TTC549 (cell line): ENCODE measurements around the gene GDPD3.

ENCODE experiments used
- FAIRE-seq: peaks from 2 replicates; lab custom pipeline; 2012; peaks lifted over from hg19 to GRCh38; lab: Jason Lieb, UNC

The GDPD3 gene

DNA sequence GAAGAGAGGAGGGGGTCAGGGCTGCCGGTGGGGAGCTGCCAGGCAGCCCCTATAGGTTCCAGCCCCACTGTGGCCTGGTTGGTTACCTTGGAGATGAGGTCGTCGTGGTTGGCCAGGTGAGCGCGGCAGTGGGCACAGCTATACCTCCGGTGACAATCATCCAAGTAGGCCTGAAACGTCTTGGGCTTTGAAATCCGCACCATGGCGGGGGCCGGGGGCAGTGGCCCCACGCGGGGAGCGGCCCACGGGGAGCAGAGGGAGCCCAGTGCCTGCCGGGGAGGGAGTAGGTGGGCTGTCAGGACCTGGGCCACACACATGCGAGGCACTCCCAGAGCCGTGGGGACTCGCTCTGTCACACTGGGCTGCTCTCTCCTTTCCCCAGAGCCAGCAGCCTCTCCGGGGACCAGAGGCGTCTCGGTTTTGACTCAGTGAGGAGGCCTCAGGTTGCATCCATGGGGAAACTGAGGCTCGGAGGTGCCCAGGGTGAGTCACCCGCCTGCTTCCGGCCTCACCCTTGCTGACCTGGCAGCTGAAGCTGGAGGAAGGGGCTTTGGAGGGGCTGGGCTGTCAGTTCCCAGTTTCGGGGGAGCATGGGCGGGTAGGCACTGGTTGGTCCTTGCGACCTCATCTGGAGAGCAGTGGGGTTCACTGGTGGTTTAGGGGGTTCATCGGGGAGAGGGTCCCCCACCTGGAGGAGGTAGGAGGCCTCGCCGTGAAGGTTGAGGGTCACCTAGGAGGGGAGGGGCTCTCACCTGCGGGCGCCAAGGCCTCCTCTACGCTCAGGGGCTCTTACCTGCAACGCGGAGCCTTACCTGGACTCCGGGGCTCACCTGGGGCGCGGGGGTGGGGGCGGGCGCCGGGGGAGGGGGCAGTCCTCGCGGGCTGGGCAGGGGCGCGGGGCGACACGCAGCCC lies 17.9 kb downstream of the GDPD3 start:
- FAIRE-seq = no peak

- FAIRE-seq = no peak
Measured at GRCh38 chr16:30094541-30095165, 18.7 kb downstream of the GDPD3 start.

DNA sequence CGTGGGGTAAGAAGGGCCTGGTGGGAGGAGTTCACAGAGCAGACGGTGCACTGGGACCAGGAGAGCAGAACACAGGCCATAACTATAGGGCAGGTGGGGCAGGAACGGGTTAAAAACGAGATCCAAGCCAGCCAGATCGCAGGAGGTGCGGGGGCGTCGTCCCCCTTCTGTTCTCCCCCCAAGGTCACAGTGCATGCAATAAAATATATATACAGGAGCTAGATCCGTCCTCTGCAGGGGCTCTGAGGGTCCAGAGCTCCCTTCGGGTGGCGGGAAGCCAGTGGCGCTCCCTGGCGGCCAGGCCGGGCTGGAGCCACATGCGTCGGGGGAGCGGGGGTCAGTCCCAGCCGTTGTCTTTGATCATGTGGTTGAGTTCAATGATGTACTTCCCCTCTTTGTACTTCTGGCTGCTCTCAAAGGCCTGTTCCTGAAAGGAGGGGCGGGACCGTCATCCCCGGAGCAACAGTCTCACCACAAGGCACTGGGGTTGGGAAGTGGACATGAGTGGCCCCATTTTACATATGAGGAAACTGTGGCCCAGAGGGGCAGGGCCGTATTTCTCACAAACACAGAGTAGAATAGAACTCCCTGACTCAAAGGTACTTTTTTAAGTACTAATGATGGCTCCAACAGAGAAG lies 20.8 kb downstream of the GDPD3 start:
- no peak for FAIRE-seq

DNA sequence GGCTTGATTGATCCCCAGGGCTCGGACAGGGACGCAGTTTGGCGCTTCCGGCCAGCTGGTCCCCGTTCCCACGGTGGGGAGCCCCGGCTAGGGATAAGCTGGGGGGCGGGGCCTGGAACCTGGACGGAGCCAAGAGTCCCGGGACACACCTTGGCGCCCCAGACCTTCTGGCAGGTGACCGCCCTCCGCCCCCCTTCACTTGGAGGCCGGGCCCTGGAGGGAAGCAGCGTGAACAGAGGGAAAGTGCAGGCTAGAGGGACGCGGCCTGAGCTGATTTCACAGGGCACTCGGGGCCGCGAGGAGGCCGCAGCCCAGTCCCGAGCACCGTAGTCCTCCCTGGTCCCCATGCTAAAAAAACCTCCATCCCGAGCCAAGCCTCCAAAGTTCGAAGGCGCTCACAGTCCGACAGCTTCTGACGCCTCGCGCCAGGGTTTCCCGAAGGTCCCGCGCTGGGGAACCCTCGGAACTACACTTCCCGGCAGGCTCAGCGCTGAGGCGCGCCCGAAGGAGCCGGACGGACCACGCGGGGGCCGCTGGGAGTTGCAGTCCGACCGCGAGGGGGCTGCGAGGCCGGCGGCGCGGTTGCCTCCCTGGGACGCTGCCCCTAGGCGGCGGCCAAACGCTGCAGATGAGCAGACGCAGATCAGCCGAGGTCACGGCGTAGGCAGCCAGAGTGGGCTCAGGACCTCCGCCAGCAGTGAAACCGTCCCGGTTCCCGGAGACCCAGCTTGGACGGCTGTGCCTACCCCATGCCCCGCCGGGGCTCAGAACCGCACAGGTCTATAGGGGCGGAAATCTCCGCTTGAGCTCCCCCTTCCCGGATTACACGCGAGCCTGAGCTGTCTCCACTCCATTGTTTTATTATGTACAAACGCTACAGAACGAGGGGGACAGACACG lies 21.6 kb downstream of the GDPD3 start, which contains the start of gene TBX6:
TBX6 (minus strand) TSS at position 451 of the 899 bp plus-strand sequence. CDS start 731 bp downstream, outside the sequence.
- FAIRE-seq = no peak

DNA sequence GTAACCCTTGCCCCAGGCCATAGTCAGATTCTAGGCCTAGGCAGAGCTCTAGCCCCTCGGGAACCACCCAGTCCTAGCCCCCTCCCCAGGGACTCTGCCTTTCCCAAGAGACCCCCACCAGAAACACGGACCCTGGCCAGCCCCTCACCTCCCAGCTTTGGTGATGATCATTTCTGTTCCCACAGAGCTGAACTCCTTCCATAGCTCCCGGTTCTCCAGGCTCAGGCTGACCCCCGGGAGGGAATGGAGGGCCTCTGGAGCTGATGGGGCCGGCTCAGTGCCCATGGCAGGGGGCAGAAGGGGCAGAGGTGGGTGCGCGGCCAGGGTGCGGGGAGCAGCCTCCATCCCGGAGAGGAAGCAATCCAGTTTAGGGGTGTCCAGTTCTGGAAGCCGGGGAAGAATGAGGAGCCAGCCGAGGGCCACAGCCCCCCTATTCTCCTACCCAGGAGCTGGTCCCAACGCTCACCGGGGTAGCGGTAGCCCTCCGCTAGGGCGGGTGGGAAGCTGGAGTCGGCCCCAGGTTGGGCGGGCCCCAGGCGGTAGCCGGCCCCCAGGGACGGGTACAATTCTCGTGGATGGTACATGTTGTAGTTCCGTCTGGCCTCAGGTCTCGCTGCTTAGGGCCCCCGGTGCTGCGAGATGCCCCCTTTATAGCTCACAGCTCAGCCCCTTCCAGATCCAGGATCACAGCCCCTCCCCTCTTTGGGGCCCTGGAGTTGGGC lies 22.6 kb downstream of the GDPD3 start:
- FAIRE-seq = no peak

- no peak for FAIRE-seq
Measured at GRCh38 chr16:30088832-30089624, 24.3 kb downstream of the GDPD3 start.

- no peak for FAIRE-seq
Measured at GRCh38 chr16:30088237-30088831, 25.0 kb downstream of the GDPD3 start.

DNA sequence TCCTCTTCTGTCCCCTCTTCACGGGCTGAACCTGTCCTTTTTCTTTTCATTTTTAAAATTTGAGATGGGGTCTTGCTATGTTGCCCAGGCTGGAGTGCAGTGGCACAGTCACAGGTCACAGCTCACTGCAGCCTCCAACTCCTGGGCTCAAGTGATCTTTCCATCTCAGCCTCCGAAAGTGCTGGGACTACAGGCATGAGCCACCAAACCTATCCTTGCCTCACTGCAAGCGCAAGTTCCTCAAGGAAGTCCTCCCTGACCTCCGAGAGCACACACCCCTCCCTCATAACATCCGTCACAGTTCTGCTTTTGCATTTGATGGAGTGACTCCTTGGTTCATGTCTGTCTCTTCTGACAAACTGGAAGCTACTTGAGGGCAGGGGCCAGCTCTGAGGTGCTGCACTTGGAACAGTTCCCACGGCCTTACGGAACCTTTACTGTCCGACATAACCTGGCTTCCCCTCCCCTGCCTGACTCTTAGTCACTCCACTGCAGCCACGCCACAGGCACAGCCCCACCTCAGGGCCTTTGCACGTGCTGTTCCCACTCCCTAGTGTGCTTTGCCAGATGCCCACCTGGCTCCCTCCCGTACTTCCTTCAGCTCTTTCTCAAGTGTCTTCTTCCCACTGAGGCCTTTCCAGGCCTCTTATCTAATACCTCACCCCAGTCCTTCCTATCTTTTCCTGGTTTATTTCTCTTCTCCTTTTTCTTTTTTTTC lies 26.0 kb downstream of the GDPD3 start:
- FAIRE-seq = no peak

- no peak for FAIRE-seq
Measured at GRCh38 chr16:30086291-30087140, 26.8 kb downstream of the GDPD3 start.

GRCh38 chr16:30085820-30086219 lies 27.5 kb downstream of the GDPD3 start:
- FAIRE-seq = no peak

- no peak for FAIRE-seq
Measured at GRCh38 chr16:30085247-30085646, 28.1 kb downstream of the GDPD3 start.

GRCh38 chr16:30084816-30085159 lies 28.5 kb downstream of the GDPD3 start:
- no peak for FAIRE-seq

- FAIRE-seq = no peak
Measured at GRCh38 chr16:30084096-30084815, 29.1 kb downstream of the GDPD3 start.

- FAIRE-seq = no peak
Measured at GRCh38 chr16:30083216-30084055, 29.9 kb downstream of the GDPD3 start.

DNA sequence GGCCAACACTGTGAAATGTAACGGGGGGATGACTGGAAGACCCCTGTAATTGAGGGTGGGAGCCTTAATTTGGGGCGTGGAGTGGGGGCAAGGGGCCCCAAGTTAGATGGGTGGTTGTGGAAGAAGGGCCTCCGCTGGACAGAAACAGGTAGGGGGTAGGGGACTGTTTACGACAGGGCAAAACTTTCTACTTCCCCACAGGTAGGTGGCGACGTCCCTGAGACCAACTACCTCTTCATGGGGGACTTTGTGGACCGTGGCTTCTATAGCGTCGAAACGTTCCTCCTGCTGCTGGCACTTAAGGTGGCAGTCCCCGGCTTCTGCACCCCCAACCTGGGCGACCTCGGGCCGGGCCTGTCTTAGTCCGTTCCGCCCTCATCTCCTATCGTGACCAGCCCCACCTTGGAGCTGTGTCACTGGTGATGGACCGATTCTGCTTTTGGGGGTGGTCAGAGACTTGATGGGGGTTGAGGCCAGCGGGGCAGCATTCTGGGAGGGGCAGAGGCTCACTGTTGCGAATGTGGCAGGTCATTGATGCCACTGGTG lies 30.7 kb downstream of the GDPD3 start:
- FAIRE-seq = no peak

- no peak for FAIRE-seq
Measured at GRCh38 chr16:30079480-30079879, 33.9 kb downstream of the GDPD3 start.

- FAIRE-seq = no peak
Measured at GRCh38 chr16:30078744-30079143, 34.6 kb downstream of the GDPD3 start.
